ENCODE measurements around the gene ZSWIM3.

The ZSWIM3 gene

GRCh38 chr20:45887346-45887715 is 29.9 kb downstream of the ZSWIM3 start, which contains the start of gene SPATA25:
Gene SPATA25, minus strand, starts transcription at chr20:45887622. Its CDS starts 32 bp downstream, at chr20:45887590.
- no peak for ATAC-seq
- TF ChIP-seq GLIS3 (CRISPR knock-in tag; IDR thresholded peaks at IDR 0.05) (no peak), ISL1 (CRISPR knock-in tag; IDR thresholded peaks at IDR 0.05) (no peak), SNAI2 (CRISPR knock-in tag; IDR thresholded peaks at IDR 0.05) (no peak), ZFP30 (CRISPR knock-in tag; IDR thresholded peaks at IDR 0.05) (no peak), ESRRG (CRISPR knock-in tag; IDR thresholded peaks at IDR 0.05) (no peak), PPARA (CRISPR knock-in tag; IDR thresholded peaks at IDR 0.05; ENCODE audit: borderline replicate concordance) (no peak), PATZ1 (CRISPR knock-in tag; IDR thresholded peaks at IDR 0.05; ENCODE audit: borderline replicate concordance) (no peak), BACH2 (CRISPR knock-in tag; IDR thresholded peaks at IDR 0.05; ENCODE audit: borderline replicate concordance) (no peak), TCF4 (CRISPR knock-in tag; IDR thresholded peaks at IDR 0.05; ENCODE audit: borderline replicate concordance) (no peak), ZFP3 (CRISPR knock-in tag; IDR thresholded peaks at IDR 0.05) (no peak), ZNF565 (CRISPR knock-in tag; conservative IDR thresholded peaks at IDR 0.05; ENCODE audit: low read depth) (no peak), CSDC2 (CRISPR knock-in tag; IDR thresholded peaks at IDR 0.05) (no peak), ZNF8 (CRISPR knock-in tag; IDR thresholded peaks at IDR 0.05) (no peak), RARB (CRISPR knock-in tag; IDR thresholded peaks at IDR 0.05) (no peak), CSRNP3 (CRISPR knock-in tag; IDR thresholded peaks at IDR 0.05) (no peak), ARNTL (CRISPR knock-in tag; IDR thresholded peaks at IDR 0.05; ENCODE audit: borderline replicate concordance, low read depth) (no peak), ZNF70 (CRISPR knock-in tag; IDR thresholded peaks at IDR 0.05) (no peak), ZC3H10 (CRISPR knock-in tag; IDR thresholded peaks at IDR 0.05) (no peak)
- TF ChIP-seq, protein P1, sequence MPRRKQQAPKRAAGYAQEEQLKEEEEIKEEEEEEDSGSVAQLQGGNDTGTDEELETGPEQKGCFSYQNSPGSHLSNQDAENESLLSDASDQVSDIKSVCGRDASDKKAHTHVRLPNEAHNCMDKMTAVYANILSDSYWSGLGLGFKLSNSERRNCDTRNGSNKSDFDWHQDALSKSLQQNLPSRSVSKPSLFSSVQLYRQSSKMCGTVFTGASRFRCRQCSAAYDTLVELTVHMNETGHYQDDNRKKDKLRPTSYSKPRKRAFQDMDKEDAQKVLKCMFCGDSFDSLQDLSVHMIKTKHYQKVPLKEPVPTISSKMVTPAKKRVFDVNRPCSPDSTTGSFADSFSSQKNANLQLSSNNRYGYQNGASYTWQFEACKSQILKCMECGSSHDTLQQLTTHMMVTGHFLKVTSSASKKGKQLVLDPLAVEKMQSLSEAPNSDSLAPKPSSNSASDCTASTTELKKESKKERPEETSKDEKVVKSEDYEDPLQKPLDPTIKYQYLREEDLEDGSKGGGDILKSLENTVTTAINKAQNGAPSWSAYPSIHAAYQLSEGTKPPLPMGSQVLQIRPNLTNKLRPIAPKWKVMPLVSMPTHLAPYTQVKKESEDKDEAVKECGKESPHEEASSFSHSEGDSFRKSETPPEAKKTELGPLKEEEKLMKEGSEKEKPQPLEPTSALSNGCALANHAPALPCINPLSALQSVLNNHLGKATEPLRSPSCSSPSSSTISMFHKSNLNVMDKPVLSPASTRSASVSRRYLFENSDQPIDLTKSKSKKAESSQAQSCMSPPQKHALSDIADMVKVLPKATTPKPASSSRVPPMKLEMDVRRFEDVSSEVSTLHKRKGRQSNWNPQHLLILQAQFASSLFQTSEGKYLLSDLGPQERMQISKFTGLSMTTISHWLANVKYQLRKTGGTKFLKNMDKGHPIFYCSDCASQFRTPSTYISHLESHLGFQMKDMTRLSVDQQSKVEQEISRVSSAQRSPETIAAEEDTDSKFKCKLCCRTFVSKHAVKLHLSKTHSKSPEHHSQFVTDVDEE (CRISPR knock-in tag; IDR thresholded peaks at IDR 0.05), result no peak

DNA sequence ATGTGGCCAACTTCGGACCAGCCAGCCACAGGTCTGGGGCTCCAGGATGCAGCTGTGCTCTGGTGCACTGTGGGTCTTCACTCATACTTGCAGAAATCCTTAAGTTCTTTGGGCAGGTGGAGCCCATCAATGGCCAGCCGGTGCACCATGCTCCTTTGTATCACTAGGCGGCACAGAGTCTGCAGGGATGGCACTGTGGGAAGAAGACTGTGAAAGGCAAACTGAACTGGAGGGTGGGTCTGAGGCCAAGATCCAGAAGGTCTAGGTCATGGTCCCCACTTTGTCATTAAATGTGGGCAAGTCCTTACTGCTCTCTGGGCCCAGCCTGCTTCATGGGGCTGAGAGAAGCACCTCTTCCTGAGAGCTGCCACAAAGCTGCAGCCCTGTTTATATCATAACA is 31.3 kb downstream of the ZSWIM3 start:
- ATAC-seq, result no peak
- TF ChIP-seq BACH2 (CRISPR knock-in tag; IDR thresholded peaks at IDR 0.05; ENCODE audit: borderline replicate concordance), result no peak
- TF ChIP-seq ESRRG (CRISPR knock-in tag; IDR thresholded peaks at IDR 0.05), result no peak
- no peak for TF ChIP-seq ZNF8 (CRISPR knock-in tag; IDR thresholded peaks at IDR 0.05)
- no peak for TF ChIP-seq CSRNP3 (CRISPR knock-in tag; IDR thresholded peaks at IDR 0.05)
- TF ChIP-seq CREB5 (CRISPR knock-in tag; IDR thresholded peaks at IDR 0.05; ENCODE audit: low read depth), result no peak
- TF ChIP-seq, protein P1 (CRISPR knock-in tag; IDR thresholded peaks at IDR 0.05), result no peak
- no peak for TF ChIP-seq ZFP30 (CRISPR knock-in tag; IDR thresholded peaks at IDR 0.05)
- TF ChIP-seq PPARA (CRISPR knock-in tag; IDR thresholded peaks at IDR 0.05; ENCODE audit: borderline replicate concordance), result no peak
- no peak for TF ChIP-seq ZNF70 (CRISPR knock-in tag; IDR thresholded peaks at IDR 0.05)
- TF ChIP-seq OSR1 (CRISPR knock-in tag; IDR thresholded peaks at IDR 0.05), result no peak
- no peak for TF ChIP-seq PATZ1 (CRISPR knock-in tag; IDR thresholded peaks at IDR 0.05; ENCODE audit: borderline replicate concordance)
- no peak for TF ChIP-seq CSDC2 (CRISPR knock-in tag; IDR thresholded peaks at IDR 0.05)
- no peak for TF ChIP-seq GLIS3 (CRISPR knock-in tag; IDR thresholded peaks at IDR 0.05)
- no peak for TF ChIP-seq ZNF565 (CRISPR knock-in tag; conservative IDR thresholded peaks at IDR 0.05; ENCODE audit: low read depth)
